Renal cortical epithelial cell (primary cell): ENCODE data around the gene SLC37A1. TPM values are rescaled to one million over a fixed set of nuclear protein-coding genes. Genes with fewer than 3 reads are reported as not detected.
A peak's percentile ranks its signal among the peaks of the same experiment; 100 is the strongest.

ENCODE experiments used
- DNase-seq: peaks from one replicate; pipeline ENCODE4 v3.0.0-alpha.2; 2011; ENCODE audit warnings: low read depth
- total RNA-seq: library from RNA; depleted of rRNA; stranded (reverse); fragments of >200 nt; gene quantifications from 2 replicates; pipeline ENCODE4 v1.2.3, GENCODE V29; 2014

The SLC37A1 gene
- total RNA-seq, 1 donor from 2014 or later: 15.0 TPM

GRCh38 chr21:42478504-42478903 lies 35.1 kb upstream of the SLC37A1 start:
- DNase-seq: no peak

DNA sequence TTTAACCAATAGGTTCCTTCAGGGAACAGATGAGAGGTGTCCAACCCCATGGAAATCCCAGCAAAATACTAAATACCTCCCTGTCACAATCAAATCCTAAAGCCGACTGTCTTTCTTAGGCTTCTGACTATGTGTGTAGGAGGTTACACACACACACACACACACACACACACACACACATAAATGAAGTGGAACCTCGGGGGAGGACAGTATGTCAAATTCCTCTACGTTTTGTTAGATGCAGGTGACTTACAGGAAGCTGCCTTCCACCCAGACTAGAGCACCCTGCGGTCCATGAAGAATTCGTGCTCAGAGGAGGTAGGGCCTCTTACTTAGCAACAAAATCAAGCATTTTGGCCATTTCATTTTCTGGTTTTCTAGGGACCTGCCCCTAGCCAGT lies 34.1 kb upstream of the SLC37A1 start:
- no peak for DNase-seq

GRCh38 chr21:42480736-42481135 lies 32.9 kb upstream of the SLC37A1 start:
- DNase-seq: no peak

- no peak for DNase-seq
These were observed 32.5 kb upstream of the SLC37A1 start for GRCh38 chr21:42481169-42481568.

- DNase-seq: no peak
These were observed 28.7 kb upstream of the SLC37A1 start for GRCh38 chr21:42484966-42485365.

- no peak for DNase-seq
These were observed 27.6 kb upstream of the SLC37A1 start for GRCh38 chr21:42486072-42486471.

- DNase-seq: no peak
These were observed 27.1 kb upstream of the SLC37A1 start for GRCh38 chr21:42486531-42486930.

DNA sequence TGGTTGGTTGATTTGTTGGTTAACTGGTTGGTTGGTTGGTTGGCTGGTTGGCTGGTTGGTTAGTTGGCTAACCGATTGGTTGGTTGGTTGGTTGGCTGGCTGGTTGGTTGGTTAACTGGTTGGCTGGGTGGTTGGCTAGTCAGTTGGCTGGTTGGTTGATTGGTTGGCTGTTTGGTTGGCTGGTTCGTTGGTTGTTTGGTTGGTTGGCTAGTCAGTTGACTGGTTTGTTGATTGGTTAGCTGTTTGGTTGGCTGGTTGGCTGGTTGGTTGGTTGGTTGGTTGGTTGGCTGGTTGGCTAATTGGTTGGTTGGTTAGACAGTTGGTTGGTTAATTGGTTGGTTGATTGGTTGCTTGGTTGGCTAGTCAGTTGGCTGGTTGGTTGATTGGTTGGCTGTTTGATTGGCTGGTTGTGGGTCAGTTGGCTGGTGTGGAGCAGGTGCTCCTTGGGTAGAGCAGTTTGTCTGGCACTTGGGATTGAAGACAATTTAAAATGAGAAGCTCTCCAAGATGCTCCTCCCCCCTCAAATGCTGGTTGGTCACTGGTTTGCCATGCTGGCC lies 24.6 kb upstream of the SLC37A1 start:
- no peak for DNase-seq

- DNase-seq: no peak
These were observed 23.7 kb upstream of the SLC37A1 start for GRCh38 chr21:42489991-42490390.

GRCh38 chr21:42490720-42491119 lies 22.9 kb upstream of the SLC37A1 start:
- no peak for DNase-seq

DNA sequence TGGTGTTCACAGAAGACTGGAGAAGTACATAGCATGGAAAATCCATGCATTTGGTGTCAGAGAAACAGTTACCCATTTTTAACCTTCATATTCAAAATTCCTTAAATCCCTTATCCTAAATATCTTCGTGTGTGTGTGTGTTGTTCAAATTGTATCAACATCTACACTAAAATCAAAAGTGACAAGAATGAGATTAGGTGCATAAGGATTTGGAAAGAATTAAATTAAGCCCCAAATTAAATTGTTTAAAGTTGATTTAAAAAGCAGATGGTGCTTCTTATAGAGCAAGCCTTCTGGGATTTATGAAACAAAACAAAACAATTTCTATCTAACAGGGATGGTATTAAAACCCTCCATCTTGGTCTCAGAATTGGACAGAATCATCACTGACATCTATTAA lies 22.3 kb upstream of the SLC37A1 start:
- DNase-seq: no peak

DNA sequence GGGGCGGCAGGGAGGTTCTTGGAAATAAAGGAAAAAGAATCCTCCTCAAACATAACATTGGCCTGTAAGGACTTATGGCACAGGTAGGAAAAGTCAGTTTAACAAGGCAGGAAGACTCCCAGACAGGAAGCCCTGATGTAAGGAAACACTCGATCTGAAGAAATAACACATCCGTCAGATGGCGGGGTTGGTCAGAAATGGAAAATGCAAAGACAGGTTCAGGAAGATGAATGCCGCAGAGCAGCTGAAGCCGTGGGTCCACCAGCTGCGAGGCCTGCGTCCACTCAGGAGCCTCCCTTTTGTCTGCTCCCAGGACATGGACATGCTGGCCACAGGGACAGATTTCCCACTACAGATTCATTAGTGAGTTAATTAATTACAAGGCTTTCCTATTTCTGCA lies 21.5 kb upstream of the SLC37A1 start:
- no peak for DNase-seq

DNA sequence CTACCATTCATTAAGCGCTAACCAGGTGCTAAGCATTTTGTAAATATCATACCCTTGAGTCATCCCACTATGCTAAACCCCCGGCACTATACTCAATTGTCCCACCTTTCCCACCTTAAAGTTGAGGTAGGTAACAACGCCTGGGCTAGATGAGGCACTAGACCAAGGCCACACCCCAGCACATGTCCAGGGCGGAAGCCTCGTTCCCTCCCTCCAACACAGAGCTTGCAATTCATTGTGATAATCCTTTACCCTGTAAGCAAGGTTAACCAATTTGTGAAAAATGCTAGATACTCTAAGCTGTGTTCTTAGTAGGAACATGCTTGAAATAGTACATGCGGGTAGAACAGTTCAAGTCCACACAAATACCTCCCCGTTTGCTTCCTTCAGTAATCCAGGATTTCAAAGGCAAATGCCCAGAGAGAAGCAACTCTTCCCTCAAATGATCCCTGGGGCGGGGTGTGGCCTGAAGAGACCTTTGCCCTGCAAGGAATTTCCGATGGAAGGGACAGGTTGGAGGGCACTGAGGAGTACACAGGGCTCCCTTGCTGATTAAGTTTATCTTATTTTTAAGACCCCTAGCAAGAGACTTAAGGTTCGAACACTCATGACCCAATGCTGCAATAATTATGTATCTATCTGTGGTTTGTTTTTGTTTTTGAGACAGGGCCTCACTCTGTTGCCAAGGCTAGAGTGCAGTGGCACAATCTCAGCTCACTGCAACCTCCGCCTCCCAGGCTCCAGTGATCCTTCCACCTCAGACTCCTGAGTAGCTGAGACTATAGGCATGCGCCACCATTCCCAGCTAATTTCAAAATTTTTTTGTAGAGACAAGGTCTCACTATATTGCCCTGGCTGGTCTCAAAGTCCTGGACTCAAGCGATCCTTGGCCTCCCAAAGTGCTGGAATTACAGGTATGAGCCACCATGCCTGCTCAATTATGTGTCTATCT lies 20.3 kb upstream of the SLC37A1 start:
- no peak for DNase-seq

GRCh38 chr21:42495027-42495426 lies 18.6 kb upstream of the SLC37A1 start:
- no peak for DNase-seq

- DNase-seq: peak; percentile 18
These were observed 17.9 kb upstream of the SLC37A1 start for GRCh38 chr21:42495765-42496119.

GRCh38 chr21:42496120-42496838 lies 17.4 kb upstream of the SLC37A1 start, which contains the start of gene RSPH1:
TSS of gene RSPH1 (minus strand) at chr21:42496224. CDS start at chr21:42496186, 38 bp downstream.
- peak; percentile 94 for DNase-seq

DNA sequence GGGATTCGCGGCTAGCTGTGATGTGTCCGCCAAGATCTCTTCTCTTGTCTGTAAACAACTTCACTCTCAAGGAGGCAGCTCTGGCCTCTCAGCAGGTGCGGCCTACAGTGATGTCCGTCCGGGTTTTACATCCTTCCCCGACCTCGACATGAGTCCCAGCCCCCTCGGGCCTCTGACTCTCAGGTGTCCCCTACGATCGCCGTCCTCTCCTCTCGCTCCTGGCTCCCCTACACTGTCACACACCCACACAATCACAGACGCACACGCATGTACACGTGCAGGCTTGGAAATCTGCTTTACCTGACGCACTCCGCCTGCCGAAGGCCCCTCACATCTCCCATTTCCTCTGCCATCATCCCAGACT lies 16.8 kb upstream of the SLC37A1 start:
- DNase-seq: no peak

- peak; percentile 33 for DNase-seq
These were observed 15.6 kb upstream of the SLC37A1 start for GRCh38 chr21:42498012-42498411.

DNA sequence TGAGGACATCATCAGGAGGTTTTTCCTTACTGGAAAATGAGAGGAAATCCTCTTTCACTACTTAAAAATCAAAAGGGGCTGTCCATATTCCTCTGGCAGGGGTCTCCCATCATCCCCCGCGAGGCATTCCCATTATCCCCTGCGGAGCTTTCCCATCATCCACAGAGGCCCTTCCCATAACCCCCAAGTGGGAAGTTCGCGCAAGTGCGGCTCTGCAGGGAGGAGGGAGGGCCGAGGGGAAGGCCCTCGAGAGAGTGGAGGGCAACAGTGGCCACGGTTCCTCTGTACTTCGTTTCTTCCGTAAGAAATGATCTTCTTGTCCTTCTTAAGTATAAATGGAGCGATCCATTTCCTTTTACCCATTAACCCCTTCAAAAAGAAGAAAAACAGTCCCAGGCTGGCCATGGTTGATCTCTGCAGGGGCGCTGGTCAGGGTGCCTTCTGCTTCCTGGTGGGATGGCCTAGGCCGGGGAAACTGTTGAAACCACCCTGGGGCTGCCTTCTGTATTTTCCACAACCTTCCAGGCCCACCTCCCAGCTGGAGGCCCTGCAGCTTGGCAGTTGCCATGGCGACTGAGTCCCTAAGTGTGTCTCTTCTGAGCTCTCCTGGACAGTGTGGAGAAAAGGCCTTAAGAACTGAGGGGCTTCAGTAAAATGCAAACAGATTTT lies 14.1 kb upstream of the SLC37A1 start:
- no peak for DNase-seq

DNA sequence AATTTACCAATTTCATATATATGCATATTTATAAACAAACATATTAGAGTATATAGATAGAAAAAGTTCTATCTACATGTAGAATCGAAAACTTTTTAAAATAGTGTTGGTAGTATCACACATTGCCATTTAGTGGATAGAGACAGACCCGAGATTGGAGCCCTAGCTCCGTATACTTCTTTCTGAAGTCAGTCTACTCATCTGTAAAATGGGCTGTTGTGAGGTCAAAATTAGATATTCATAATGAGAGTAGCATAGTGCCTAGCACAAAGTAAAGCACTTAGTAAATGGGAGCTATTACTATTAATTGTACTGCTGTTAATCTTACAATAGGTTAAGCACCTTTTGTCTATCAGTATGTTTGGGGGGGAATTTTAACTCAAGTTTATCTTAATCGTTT lies 13.4 kb upstream of the SLC37A1 start:
- no peak for DNase-seq

GRCh38 chr21:42500736-42501135 lies 12.9 kb upstream of the SLC37A1 start:
- DNase-seq: peak; percentile 19

DNA sequence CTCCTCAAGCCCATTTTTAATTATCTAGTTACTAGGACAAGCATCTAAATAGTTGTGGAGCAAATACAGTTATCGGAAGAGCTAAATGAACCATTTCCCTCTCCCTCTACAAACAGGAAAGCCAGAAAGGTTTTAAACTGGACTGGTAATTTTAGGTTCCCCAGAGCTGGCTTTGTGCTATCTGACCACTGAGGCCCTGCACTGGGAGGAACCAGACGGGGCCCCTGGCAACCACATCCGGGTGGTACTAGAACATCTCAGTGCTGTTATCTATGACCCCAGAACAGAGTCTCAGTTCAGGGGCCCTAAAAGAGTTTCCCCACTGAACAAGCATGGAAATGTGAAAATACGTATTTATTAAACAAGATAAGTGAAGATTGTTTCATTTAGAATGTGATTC lies 9.9 kb upstream of the SLC37A1 start:
- no peak for DNase-seq
